Effector memory CD8-positive, alpha-beta T cell (primary cell): ENCODE measurements around the gene HSD17B1.
"Not testable (repeated sequence)": the region's sequence is repeated elsewhere in the genome, so short reads cannot be mapped to it uniquely, and the experiment has no call there.

Experiments used
- ATAC-seq: fragments of 150-1000 bp; cut with Tn5 transposase; replicated peaks from 2 replicates; pipeline ENCODE4 v1.10.0; 2021; ENCODE audit warnings: mild to moderate bottlenecking, moderate library complexity
- DNase-seq, 3 experiments: peaks; one replicate each; pipeline ENCODE4 v3.0.0; 2021
- H3K27ac Mint-ChIP-seq, 2 donors: one replicate each; pipeline ENCODE4 v1.8.0; 2022; ENCODE audit warnings: mild to moderate bottlenecking in 2 of 2, mixed read lengths in 2 of 2, moderate library complexity in 2 of 2
- H3K27me3 Mint-ChIP-seq, 2 donors: one replicate each; pipeline ENCODE4 v1.8.0; 2022; ENCODE audit warnings: mixed read lengths in 2 of 2
- H3K36me3 Mint-ChIP-seq: one replicate; pipeline ENCODE4 v1.8.0; 2022; ENCODE audit warnings: mild to moderate bottlenecking, moderate library complexity, mixed read lengths; ENCODE audit not compliant: insufficient read depth
- H3K4me1 Mint-ChIP-seq, 2 donors: one replicate each; pipeline ENCODE4 v1.8.0; 2022; ENCODE audit warnings: low read depth in 2 of 2, mixed read lengths in 2 of 2
- H3K4me3 Mint-ChIP-seq, 2 donors: one replicate each; pipeline ENCODE4 v1.8.0; 2022; ENCODE audit warnings: mild to moderate bottlenecking in 2 of 2, mixed read lengths in 2 of 2, moderate library complexity in 2 of 2
- H3K9me3 Mint-ChIP-seq, 2 donors: one replicate each; pipeline ENCODE4 v1.8.0; 2022; ENCODE audit warnings: mixed read lengths in 2 of 2

Gene HSD17B1

DNA sequence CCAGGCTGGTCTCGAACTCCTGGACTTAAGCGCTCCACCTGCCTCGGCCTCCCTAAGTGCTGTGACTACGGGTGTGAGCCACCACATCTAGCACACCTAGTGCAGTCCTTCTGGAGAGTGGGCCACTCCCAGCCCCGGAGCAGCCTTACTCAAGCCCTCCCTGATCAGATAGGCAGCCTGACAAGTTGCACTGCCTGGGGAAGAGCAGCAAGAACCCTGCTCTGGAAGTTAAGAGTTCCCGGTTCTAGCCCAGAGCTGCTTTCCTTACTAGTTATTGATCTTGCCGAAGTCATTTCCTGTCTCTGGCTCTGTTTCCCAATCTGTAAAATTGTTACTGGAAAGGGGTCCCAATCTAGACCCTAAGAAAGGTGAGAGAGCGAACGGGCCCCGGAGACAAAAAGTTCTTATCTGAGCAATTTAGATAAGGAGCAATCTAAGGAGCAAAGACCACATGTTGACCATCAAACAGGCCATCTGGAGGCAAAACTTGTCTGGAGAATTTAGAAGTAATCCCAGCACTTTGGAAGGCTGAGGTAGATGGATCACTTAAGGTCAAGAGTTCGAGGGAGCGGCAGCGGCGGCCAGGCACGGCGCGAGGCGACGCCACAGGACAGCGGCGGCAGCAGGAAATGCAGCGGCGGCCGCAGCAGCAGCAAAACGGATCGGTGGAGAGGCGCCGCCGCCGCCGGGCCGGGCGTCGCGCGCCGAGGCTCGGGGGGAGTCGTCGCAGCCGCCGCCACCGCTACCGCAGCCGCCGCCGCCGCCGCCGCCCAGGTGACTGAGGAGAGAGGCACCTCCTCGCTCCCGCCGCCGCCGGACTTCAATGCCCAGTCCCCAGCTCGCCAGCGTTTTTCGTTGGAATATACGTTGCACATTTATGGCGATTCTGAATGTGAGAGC, 21.0 kb upstream of the HSD17B1 start:
- DNase-seq (peak; percentile 41 to 47 (median 42)), ATAC-seq (peak; percentile 39)
- Mint-ChIP-seq H3K27ac (peak overlapping the region; percentile 64 to 82), H3K36me3 (peaks cover 16% of the 10 kb centered on the region), H3K9me3 (no peaks in the 10 kb centered on the region), H3K4me1 (peaks cover 37 to 40% of the 10 kb centered on the region in 2 donors), H3K27me3 (no peaks in the 10 kb centered on the region), H3K4me3 (peak overlapping the region; percentile 75 to 80)

DNA sequence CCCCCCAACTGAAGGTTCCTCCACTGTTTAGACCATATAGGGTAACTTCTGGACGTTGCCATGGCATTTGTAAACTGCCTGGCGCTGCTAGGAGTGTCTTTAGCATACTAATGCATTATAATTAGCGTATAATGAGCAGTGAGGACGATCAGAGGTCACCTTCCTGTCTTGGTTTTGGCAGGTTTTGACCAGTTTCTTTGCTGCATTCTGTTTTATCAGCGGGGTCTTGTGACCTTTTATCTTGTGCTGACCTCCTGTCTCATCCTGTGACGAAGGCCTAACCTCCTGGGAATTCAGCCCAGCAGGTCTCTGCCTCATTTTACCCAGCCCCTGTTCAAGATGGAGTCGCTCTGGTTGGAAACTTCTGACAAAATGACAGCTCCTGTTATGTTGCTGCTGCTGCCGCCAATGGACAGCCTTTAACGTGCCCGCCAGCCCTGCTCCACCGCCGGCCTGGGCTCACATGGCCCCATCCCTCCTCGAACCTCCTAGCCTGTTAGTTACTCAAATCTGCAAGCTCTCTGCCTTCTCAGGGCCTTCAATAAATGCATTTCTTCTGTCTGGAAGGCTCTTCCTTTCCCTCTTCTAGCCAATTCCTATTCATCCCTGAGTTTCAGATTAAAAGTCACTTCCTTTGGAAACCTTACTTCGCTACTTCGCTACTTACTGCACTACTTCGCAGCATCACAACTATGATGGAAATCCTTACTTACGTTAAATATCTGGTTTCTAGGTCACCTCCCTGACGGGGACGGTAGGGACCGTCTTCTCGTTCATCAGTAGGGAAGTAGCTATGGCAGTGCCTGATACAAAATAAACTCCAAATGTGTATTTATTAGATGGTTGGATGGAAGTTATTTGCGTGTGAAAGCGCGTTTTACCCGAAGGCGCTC, 17.3 kb upstream of the HSD17B1 start:
- DNase-seq (no peak), ATAC-seq (peak; percentile 11)
- Mint-ChIP-seq H3K9me3 (no peaks in the 10 kb centered on the region), H3K4me3 (peak overlapping the region; percentile 79 to 83), H3K4me1 (peaks cover 29 to 32% of the 10 kb centered on the region in 2 donors), H3K27ac (peak overlapping the region in 1 of 2 donors; percentile 85), H3K36me3 (peaks cover 15% of the 10 kb centered on the region), H3K27me3 (no peaks in the 10 kb centered on the region)

DNA sequence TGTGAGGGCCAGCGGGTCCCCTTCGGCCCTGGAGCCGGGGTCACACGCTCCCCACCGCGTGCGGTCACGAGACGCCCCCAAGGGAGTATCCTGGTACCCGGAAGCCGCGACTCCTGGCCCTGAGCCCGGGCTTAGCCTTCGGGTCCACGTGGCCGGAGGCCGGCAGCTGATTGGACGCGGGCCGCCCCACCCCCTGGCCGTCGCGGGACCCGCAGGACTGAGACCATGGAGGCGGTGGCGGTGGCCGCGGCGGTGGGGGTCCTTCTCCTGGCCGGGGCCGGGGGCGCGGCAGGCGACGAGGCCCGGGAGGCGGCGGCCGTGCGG, 16.7 kb upstream of the HSD17B1 start, which contains the start of gene NAGLU:
TSS of gene NAGLU (plus strand) at position 194 of the 324 bp plus-strand sequence. CDS start at position 226, 32 bp downstream.
- H3K4me3 Mint-ChIP-seq = peak within 1 kb of the TSS; percentile 79 to 83
- H3K9me3 Mint-ChIP-seq = no peaks in the 10 kb centered on the region
- peaks cover 29 to 30% of the 10 kb centered on the region in 2 donors for H3K4me1 Mint-ChIP-seq
- peak within 1 kb of the TSS; percentile 35 to 85 for H3K27ac Mint-ChIP-seq
- peaks cover 15% of the 10 kb centered on the region for H3K36me3 Mint-ChIP-seq
- H3K27me3 Mint-ChIP-seq = no peaks in the 10 kb centered on the region
- ATAC-seq = peak; percentile 79
- peak; percentile 61 to 70 (median 67) for DNase-seq

GRCh38 chr17:42536372-42537155, 16.2 kb upstream of the HSD17B1 start:
- Mint-ChIP-seq H3K27me3 (no peaks in the 10 kb centered on the region), H3K4me1 (peaks cover 29 to 30% of the 10 kb centered on the region in 2 donors), H3K9me3 (no peaks in the 10 kb centered on the region), H3K4me3 (peak overlapping the region; percentile 79 to 83), H3K27ac (peak overlapping the region in 1 of 2 donors; percentile 35), H3K36me3 (peaks cover 13% of the 10 kb centered on the region)
- peak; percentile 65 for ATAC-seq
- DNase-seq = peak; percentile 46 to 49 (median 47)

DNA sequence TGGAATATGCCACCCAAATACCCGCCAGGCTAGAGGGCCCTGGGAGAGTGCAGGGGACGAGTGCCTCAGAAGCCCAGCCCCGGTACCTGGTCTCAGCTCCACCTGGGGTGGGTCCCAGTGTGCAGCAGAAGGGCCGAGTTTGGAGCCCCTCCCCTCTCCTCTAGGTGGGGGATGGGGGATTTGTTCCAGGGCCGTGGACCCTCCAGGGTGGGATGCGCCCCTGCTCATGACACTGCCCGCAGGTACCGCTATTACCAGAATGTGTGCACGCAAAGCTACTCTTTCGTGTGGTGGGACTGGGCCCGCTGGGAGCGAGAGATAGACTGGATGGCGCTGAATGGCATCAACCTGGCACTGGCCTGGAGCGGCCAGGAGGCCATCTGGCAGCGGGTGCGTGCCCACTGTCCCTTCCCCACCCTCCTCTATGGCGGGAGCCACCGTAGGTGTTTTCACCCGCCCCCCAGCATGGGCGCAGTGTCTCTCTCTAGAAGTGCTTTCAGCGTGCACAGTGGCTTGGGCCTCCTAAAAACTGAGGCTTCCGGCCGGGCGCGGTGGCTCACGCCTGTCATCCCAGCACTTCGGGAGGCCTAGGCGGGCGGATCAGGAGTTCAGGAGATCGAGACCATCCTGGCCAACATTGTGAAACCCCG, 15.4 kb upstream of the HSD17B1 start:
- no peak for DNase-seq
- peaks cover 10% of the 10 kb centered on the region for H3K36me3 Mint-ChIP-seq
- peaks cover 25 to 26% of the 10 kb centered on the region in 2 donors for H3K4me1 Mint-ChIP-seq
- H3K27ac Mint-ChIP-seq = peak overlapping the region in 1 of 2 donors; percentile 35
- H3K9me3 Mint-ChIP-seq = no peaks in the 10 kb centered on the region
- H3K27me3 Mint-ChIP-seq = no peaks in the 10 kb centered on the region
- peak overlapping the region; percentile 73 to 79 for H3K4me3 Mint-ChIP-seq
- no peak for ATAC-seq

DNA sequence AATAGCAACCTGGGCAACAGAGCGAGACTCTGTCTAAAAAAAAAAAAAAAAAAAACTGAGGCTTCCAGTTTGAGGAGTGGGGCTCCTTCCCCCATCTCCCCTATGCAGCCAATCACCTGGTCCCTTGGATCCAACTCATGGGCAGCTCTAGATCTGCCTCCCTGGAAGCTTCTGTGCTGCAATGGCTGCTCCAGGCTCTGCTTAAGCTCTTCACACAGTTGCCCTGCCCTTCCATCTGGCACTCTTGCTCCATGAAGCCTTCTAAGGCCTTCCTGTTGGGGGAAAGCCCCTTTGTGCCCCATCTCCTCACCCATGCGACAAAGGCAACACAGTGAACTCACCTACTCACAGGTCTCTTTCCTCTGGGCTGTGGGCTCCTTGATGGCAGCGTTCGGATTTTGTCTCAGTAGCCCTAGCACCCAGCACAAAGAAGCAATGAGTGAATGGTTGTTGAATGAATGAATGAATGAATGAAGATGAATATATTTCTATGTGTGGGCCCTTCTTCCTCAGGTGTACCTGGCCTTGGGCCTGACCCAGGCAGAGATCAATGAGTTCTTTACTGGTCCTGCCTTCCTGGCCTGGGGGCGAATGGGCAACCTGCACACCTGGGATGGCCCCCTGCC, 14.8 kb upstream of the HSD17B1 start:
- ATAC-seq = no peak
- no peak for DNase-seq
- H3K4me1 Mint-ChIP-seq = peaks cover 25 to 26% of the 10 kb centered on the region in 2 donors

DNA sequence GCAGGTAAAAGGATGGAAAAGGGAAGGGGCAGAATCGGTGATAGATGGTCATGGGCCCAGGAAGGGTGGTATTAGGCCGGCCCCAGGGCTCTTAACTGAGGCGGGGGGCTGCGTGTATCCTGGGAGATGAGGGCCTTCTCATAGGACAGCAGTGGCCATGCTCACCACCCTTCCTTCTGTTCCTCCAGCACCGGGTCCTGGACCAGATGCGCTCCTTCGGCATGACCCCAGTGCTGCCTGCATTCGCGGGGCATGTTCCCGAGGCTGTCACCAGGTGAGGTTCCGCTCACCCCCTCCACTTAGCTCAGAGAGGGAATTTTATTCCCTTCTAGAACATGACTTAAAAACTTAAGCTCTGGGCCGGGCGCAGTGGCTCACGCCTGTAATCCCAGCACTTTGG, 14.2 kb upstream of the HSD17B1 start:
- peaks cover 12% of the 10 kb centered on the region for H3K36me3 Mint-ChIP-seq
- H3K27ac Mint-ChIP-seq = no peak overlapping the region
- H3K4me1 Mint-ChIP-seq = peaks cover 25% of the 10 kb centered on the region in 2 donors
- H3K4me3 Mint-ChIP-seq = peak overlapping the region in 1 of 2 donors; percentile 58
- ATAC-seq (no peak), DNase-seq (no peak)
- H3K9me3 Mint-ChIP-seq = no peaks in the 10 kb centered on the region
- no peaks in the 10 kb centered on the region for H3K27me3 Mint-ChIP-seq

More for the DNA sequence above, 14.8 kb upstream of the HSD17B1 start:
- Mint-ChIP-seq H3K4me3 (peak overlapping the region; percentile 52 to 58), H3K27ac (no peak overlapping the region), H3K27me3 (no peaks in the 10 kb centered on the region), H3K36me3 (peaks cover 12% of the 10 kb centered on the region), H3K9me3 (no peaks in the 10 kb centered on the region)

- H3K36me3 Mint-ChIP-seq = peaks cover 11% of the 10 kb centered on the region
- ATAC-seq, H3K27me3 Mint-ChIP-seq, H3K9me3 Mint-ChIP-seq, DNase-seq: not testable (repeated sequence)
- peak overlapping the region in 1 of 2 donors; percentile 30 for H3K4me3 Mint-ChIP-seq
- H3K4me1 Mint-ChIP-seq = peaks cover 24% of the 10 kb centered on the region in 2 donors
- peak overlapping the region; percentile 39 to 62 for H3K27ac Mint-ChIP-seq
These were observed 12.2 kb upstream of the HSD17B1 start for GRCh38 chr17:42540558-42540957.

GRCh38 chr17:42541041-42541833, 11.5 kb upstream of the HSD17B1 start:
- H3K27me3 Mint-ChIP-seq = no peaks in the 10 kb centered on the region
- H3K4me3 Mint-ChIP-seq = peak overlapping the region in 1 of 2 donors; percentile 30
- DNase-seq = no peak
- H3K36me3 Mint-ChIP-seq = peaks cover 6% of the 10 kb centered on the region
- no peaks in the 10 kb centered on the region for H3K9me3 Mint-ChIP-seq
- peak overlapping the region; percentile 39 to 62 for H3K27ac Mint-ChIP-seq
- peaks cover 20% of the 10 kb centered on the region in 2 donors for H3K4me1 Mint-ChIP-seq
- peak; percentile 21 for ATAC-seq

DNA sequence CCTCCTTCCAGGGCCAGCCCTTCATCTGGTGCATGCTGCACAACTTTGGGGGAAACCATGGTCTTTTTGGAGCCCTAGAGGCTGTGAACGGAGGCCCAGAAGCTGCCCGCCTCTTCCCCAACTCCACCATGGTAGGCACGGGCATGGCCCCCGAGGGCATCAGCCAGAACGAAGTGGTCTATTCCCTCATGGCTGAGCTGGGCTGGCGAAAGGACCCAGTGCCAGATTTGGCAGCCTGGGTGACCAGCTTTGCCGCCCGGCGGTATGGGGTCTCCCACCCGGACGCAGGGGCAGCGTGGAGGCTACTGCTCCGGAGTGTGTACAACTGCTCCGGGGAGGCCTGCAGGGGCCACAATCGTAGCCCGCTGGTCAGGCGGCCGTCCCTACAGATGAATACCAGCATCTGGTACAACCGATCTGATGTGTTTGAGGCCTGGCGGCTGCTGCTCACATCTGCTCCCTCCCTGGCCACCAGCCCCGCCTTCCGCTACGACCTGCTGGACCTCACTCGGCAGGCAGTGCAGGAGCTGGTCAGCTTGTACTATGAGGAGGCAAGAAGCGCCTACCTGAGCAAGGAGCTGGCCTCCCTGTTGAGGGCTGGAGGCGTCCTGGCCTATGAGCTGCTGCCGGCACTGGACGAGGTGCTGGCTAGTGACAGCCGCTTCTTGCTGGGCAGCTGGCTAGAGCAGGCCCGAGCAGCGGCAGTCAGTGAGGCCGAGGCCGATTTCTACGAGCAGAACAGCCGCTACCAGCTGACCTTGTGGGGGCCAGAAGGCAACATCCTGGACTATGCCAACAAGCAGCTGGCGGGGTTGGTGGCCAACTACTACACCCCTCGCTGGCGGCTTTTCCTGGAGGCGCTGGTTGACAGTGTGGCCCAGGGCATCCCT, 9.3 kb upstream of the HSD17B1 start:
- H3K27ac Mint-ChIP-seq = no peak overlapping the region
- H3K9me3 Mint-ChIP-seq = no peaks in the 10 kb centered on the region
- DNase-seq (no peak), ATAC-seq (no peak)
- peaks cover 5% of the 10 kb centered on the region for H3K36me3 Mint-ChIP-seq
- H3K27me3 Mint-ChIP-seq = no peaks in the 10 kb centered on the region
- H3K4me1 Mint-ChIP-seq = peaks cover 14 to 16% of the 10 kb centered on the region in 2 donors
- H3K4me3 Mint-ChIP-seq = no peak overlapping the region

GRCh38 chr17:42544874-42545283, 7.8 kb upstream of the HSD17B1 start:
- ATAC-seq = no peak
- peaks cover 16 to 20% of the 10 kb centered on the region in 2 donors for H3K4me1 Mint-ChIP-seq
- H3K36me3 Mint-ChIP-seq = peaks cover 5% of the 10 kb centered on the region
- H3K4me3 Mint-ChIP-seq = no peak overlapping the region
- no peak for DNase-seq
- no peaks in the 10 kb centered on the region for H3K27me3 Mint-ChIP-seq
- no peak overlapping the region for H3K27ac Mint-ChIP-seq
- no peaks in the 10 kb centered on the region for H3K9me3 Mint-ChIP-seq
